GM12878 (cell line): ENCODE measurements around the gene CA7. TPM values are rescaled to one million over a fixed set of nuclear protein-coding genes. Genes with fewer than 3 reads are reported as not detected.
A peak's percentile ranks its signal among the peaks of the same experiment; 100 is the strongest.

Experiments used
- ATAC-seq: fragments of 200-7000 bp; cut with Tn5 transposase; 3 replicates; pipeline ENCODE4 v1.9.1; 2020; ENCODE audit warnings: mild to moderate bottlenecking, moderate library complexity
- BruUV-seq: library from RNA; stranded (reverse); fragments of 400-500 nt; replicated peaks from 2 replicates; lab custom pipeline; 2021; lab: Mats Ljungman, UMichigan
- CTCF ChIA-PET: fragments of 300-600 bp; sonication (Branson Sonifier 250); formaldehyde crosslinking; extraction: SDS; loops from one replicate; lab custom pipeline; 2021; ENCODE audit warnings: inconsistent platforms; lab: Yijun Ruan, JAX
- POLR2A ChIA-PET: fragments of 350-600 bp; formaldehyde crosslinking; extraction: SDS; loops from one replicate; lab custom pipeline; 2021; ENCODE audit warnings: inconsistent platforms; lab: Charles Lee
- RAD21 ChIA-PET: fragments of 300-600 bp; sonication (Branson Sonifier 250); formaldehyde crosslinking; loops from one replicate; lab custom pipeline; 2023; ENCODE audit warnings: antibody characterized with exemption; ENCODE audit not compliant: unreplicated experiment; lab: Charles Lee
- SMC1A ChIA-PET: fragments of 300-600 bp; sonication (Branson Sonifier 250); formaldehyde crosslinking; loops from one replicate; lab custom pipeline; 2023; ENCODE audit not compliant: unreplicated experiment, uncharacterized antibody; lab: Charles Lee
- DNase-seq: peaks from one replicate; pipeline ENCODE4 v3.0.0-alpha.2; 2011; ENCODE audit warnings: low read depth, low spot score
- FAIRE-seq: peaks from 3 replicates; lab custom pipeline; 2011; peaks lifted over from hg19 to GRCh38; lab: Jason Lieb, UNC
- H2AFZ ChIP-seq: 2 replicates; pipeline ENCODE4 v1.6.0; 2011; ENCODE audit warnings: low read depth, low read length, control low read depth; ENCODE audit not compliant: control insufficient read depth
- H3K27ac ChIP-seq: 2 replicates; pipeline ENCODE4 v1.5.1; 2011; ENCODE audit warnings: control low read depth; ENCODE audit not compliant: control insufficient read depth, insufficient read depth
- H3K27me3 ChIP-seq, 2 experiments: replicated peaks in 1 of 2; 2 replicates each; pipeline versions ENCODE4 v1.6.0 to v1.6.1; 2011; ENCODE audit warnings: low read length in 1 of 2; ENCODE audit not compliant: control insufficient read depth in 2 of 2, insufficient read depth in 2 of 2
- H3K36me3 ChIP-seq, 2 experiments: 2 replicates each; pipeline ENCODE4 v1.5.1; 2011; ENCODE audit warnings: low read length in 1 of 2; ENCODE audit not compliant: control insufficient read depth in 2 of 2, insufficient read depth in 2 of 2
- H3K4me1 ChIP-seq: 2 replicates; pipeline ENCODE4 v1.6.1; 2011; ENCODE audit warnings: mild to moderate bottlenecking, low read length, moderate library complexity, mixed read lengths; ENCODE audit not compliant: control insufficient read depth, insufficient read depth
- H3K4me2 ChIP-seq: 2 replicates; pipeline ENCODE4 v1.6.0; 2011; ENCODE audit warnings: control low read depth; ENCODE audit not compliant: control insufficient read depth, insufficient read depth
- H3K4me3 ChIP-seq: fragments of 200-600 bp; sonication (generic); 2 replicates; pipeline ENCODE4 v1.5.1; 2016
- H3K79me2 ChIP-seq: 2 replicates; pipeline ENCODE4 v1.6.0; 2011; ENCODE audit warnings: low read length; ENCODE audit not compliant: control insufficient read depth, insufficient read depth
- H3K9ac ChIP-seq: 2 replicates; pipeline ENCODE4 v1.8.0; 2011; ENCODE audit warnings: low read length, control low read depth, mixed read lengths; ENCODE audit not compliant: control insufficient read depth, insufficient read depth
- H3K9me3 ChIP-seq: replicated peaks from 3 replicates; pipeline ENCODE4 v1.5.1; 2011; ENCODE audit warnings: mild to moderate bottlenecking, low read length; ENCODE audit not compliant: control insufficient read depth, insufficient read depth
- H4K20me1 ChIP-seq: 2 replicates; pipeline ENCODE4 v1.6.0; 2011; ENCODE audit not compliant: control insufficient read depth, insufficient read depth
- CTCF ChIP-seq, 3 experiments: IDR thresholded peaks in 2 of 3; conservative IDR thresholded peaks in 1 of 3; 2 replicates each; pipeline ENCODE4 v1.5.1; 2011; ENCODE audit warnings: low read depth in 3 of 3, low read length in 3 of 3, mild to moderate bottlenecking in 3 of 3, control low read depth in 2 of 3, moderate library complexity in 2 of 3, inconsistent platforms in 1 of 3, mixed read lengths in 1 of 3; ENCODE audit not compliant: control insufficient read depth in 2 of 3, insufficient read depth in 1 of 3; ENCODE audit errors: extremely low read depth in 1 of 3
- MTA3 ChIP-seq: IDR thresholded peaks from 2 replicates; pipeline ENCODE4 v1.6.1; 2012; ENCODE audit warnings: low read length, inconsistent platforms, borderline replicate concordance
- NFYA ChIP-seq: IDR thresholded peaks from 2 replicates; pipeline ENCODE4 v1.6.1; 2011; ENCODE audit warnings: low read depth, mild to moderate bottlenecking, low read length, improper control_type of control experiment, borderline replicate concordance
- PAX5 ChIP-seq: IDR thresholded peaks from 2 replicates; pipeline ENCODE4 v1.6.1; 2011; ENCODE audit warnings: low read depth, low read length, borderline replicate concordance
- PBX3 ChIP-seq: IDR thresholded peaks from 2 replicates; pipeline ENCODE4 v1.6.1; 2011; ENCODE audit warnings: mild to moderate bottlenecking, low read depth, low read length, moderate library complexity; ENCODE audit not compliant: insufficient replicate concordance
- POU2F2 ChIP-seq: IDR thresholded peaks from 3 replicates; pipeline ENCODE4 v1.6.1; 2011; ENCODE audit warnings: low read depth, mild to moderate bottlenecking, low read length, borderline replicate concordance
- RAD21 ChIP-seq: IDR thresholded peaks from 2 replicates; pipeline ENCODE4 v1.6.1; 2011; ENCODE audit warnings: mild to moderate bottlenecking, low read depth, low read length, moderate library complexity; ENCODE audit not compliant: insufficient read depth
- RAD51 ChIP-seq: fragments of 450-650 bp; IDR thresholded peaks from 2 replicates; pipeline ENCODE4 v1.6.1; 2016; ENCODE audit warnings: moderate library complexity, mild to moderate bottlenecking, inconsistent platforms
- RUNX3 ChIP-seq: IDR thresholded peaks from 2 replicates; pipeline ENCODE4 v1.6.1; 2012; ENCODE audit warnings: low read length, inconsistent platforms
- SIN3A ChIP-seq: IDR thresholded peaks from 2 replicates; pipeline ENCODE4 v1.6.1; 2012; ENCODE audit warnings: low read depth, low read length, improper control_type of control experiment
- SMC3 ChIP-seq: IDR thresholded peaks from 2 replicates; pipeline ENCODE4 v1.6.1; 2011; ENCODE audit warnings: low read length, improper control_type of control experiment, borderline replicate concordance
- WGBS: methylation state at CpG from one replicate; pipeline ENCODE4 v1.1.6; 2016; ENCODE audit warnings: low lambda C conversion rate; ENCODE audit not compliant: insufficient replicate concordance, insufficient coverage; ENCODE audit errors: missing lambda C conversion rate; 5-methylcytosine and 5-hydroxymethylcytosine counted together
- in situ Hi-C: fragments of 300-500 bp; cut with MboI; formaldehyde crosslinking; loops from 9 replicates; pipeline ENCODE4 v1.14.3; 2018; ENCODE audit warnings: mixed read lengths
- intact Hi-C: fragments of 100-400 bp; cut with micrococcal nuclease; formaldehyde crosslinking; loops from one replicate; pipeline ENCODE4 v1.14.2; 2022; ENCODE audit not compliant: unreplicated experiment
- polyA plus RNA-seq, 11 experiments: library from polyadenylated mRNA; depleted of rRNA in 4 of 11; unstranded in 6 of 11; stranded (reverse) in 5 of 11; fragments of >200 nt; fragmentation: Nextera tagmentation in 4 of 11; fragmentation: Illumina TruSeq in 1 of 11; extraction: Ambion mirVana in 4 of 11; extraction: Trizol in 1 of 11; gene quantifications; 1 replicate in 1 of 11; 2 replicates in 10 of 11; pipeline versions ENCODE4 v1.2.1 to v1.2.3, GENCODE V29; 2011 to 2016; ENCODE audit warnings: inconsistent platforms in 2 of 11, missing spikeins in 2 of 11, low read depth in 1 of 11
- total RNA-seq, 4 experiments: library from RNA; depleted of rRNA in 3 of 4; stranded (reverse); fragments of >200 nt in 3 of 4; fragmentation: Illumina TruSeq in 1 of 4; extraction: Trizol in 1 of 4; gene quantifications; 2 replicates each; pipeline versions ENCODE4 v1.2.1 to v1.2.3, GENCODE V29; 2013 to 2021

CA7 gene
- total and polyA plus RNA-seq, 10 of the 15 experiments (the other 5 are each of a cell fraction or from before 2014, with no cell fraction given), result 0.04 TPM; not detected in 9

DNA sequence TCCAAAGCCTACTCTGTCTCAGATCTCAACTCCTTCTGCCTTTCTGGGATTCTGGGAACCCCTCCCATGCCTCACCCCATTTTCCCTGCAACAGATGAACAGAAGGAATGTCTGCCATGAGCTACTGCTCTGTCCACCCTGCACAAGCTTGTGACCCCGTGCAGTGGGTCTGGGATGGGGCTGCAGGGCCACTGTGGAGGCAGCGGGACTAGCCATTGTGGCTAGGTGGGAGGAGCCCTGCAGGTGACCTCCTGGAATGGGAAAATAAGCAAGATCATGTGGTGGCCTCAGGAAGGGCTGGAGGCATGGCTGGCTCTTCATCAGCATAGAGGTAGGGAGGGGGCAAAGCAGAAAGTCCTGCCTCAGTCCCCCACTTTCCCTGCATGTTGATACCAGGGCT, 49.8 kb downstream of the CA7 start (continued):
- no peak for TF ChIP-seq PBX3
- TF ChIP-seq NFYA, result no peak
- TF ChIP-seq MTA3, result no peak

- H3K4me1 ChIP-seq, result no peaks in the 10 kb centered on the region; the same call in 1 of the 2 replicates
- H3K9ac ChIP-seq, result no peak overlapping the region
- DNase-seq (no peak), FAIRE-seq (peak; percentile 91), ATAC-seq (peak; percentile 98)
- H3K27ac ChIP-seq, result no peak overlapping the region
- no peaks in the 10 kb centered on the region for H3K9me3 ChIP-seq
- H2AFZ ChIP-seq, result no peak overlapping the region
- ChIA-PET RAD21 (interaction anchor here (1.0 to 1.9 kb wide), 7 partner anchors 9 to 259 kb away, joined by 3 to 6 read pairs (median 4); partner anchors contain the start of gene PDP2), POLR2A (interaction anchor here (1.0 kb wide), 1 partner anchor 13 kb away, joined by 3 read pairs; no protein-coding TSS in a partner anchor), CTCF (interaction anchor here (0.6 to 9.7 kb wide), 21 partner anchors 8 to 123 kb away, joined by 3 to 77 read pairs (median 4); partner anchors contain the start of genes CDH16, PDP2 and RRAD), SMC1A (interaction anchor here (0.6 to 3.0 kb wide), 8 partner anchors 9 to 240 kb away, joined by 3 to 9 read pairs (median 3); no protein-coding TSS in a partner anchor)
- intact Hi-C loops, result loop anchor here (1.0 kb wide), 2 partner anchors 33 to 52 kb away; no protein-coding TSS in a partner anchor
- no peaks in the 10 kb centered on the region for H3K79me2 ChIP-seq
- WGBS, result 47% methylated on average over 10 of the region's 11 CpGs
- no peak overlapping the region for H3K4me3 ChIP-seq
- H3K4me2 ChIP-seq, result no peak overlapping the region
- H3K36me3 ChIP-seq, result no peaks in the 10 kb centered on the region
- no peaks in the 10 kb centered on the region for H3K27me3 ChIP-seq
- TF ChIP-seq RUNX3 (peak; percentile 36), POU2F2 (0 out of 3 replicates have a peak, but pooled peaks have one; percentile 34), CTCF (IDR thresholded peaks at IDR 0.05 in 2 of 3, conservative IDR thresholded peaks at IDR 0.05 in 1 of 3; ENCODE audit: control insufficient read depth in 2 of 3, extremely low read depth in 1 of 3, insufficient read depth in 1 of 3, low read depth in 3 of 3, low read length in 3 of 3) (peak; percentile 86 to 95 (median 91); a peak in 5 of 6 replicates), PAX5 (no peak), RAD21 (peak; percentile 89), SIN3A (no peak), SMC3 (peak; percentile 67), RAD51 (no peak)
- in situ Hi-C loops, result no loop called here
- H4K20me1 ChIP-seq, result no peaks in the 10 kb centered on the region
- no TSS peak for BruUV-seq
These were observed 50.9 kb downstream of the CA7 start for GRCh38 chr16:66894948-66895688.
